ENCODE data around the gene RAB36.

GRCh38 chr22:23180301-23180892 lies 35.1 kb downstream of the RAB36 start, which contains the start of gene BCR:
- TF ChIP-seq POLR2A (IDR thresholded peaks at IDR 0.05; ENCODE audit: low read length) (no peak), GATA1 (IDR thresholded peaks at IDR 0.05; ENCODE audit: low read depth, low read length) (no peak)

All from erythroblast (primary cell).